GM12892 (cell line): ENCODE measurements around the gene FTO.

Experiments used
- POLR2AphosphoS5 ChIP-seq: IDR thresholded peaks from 2 replicates; pipeline ENCODE4 v1.6.1; 2011; ENCODE audit warnings: low read depth, low read length, control low read depth
- TAF1 ChIP-seq: IDR thresholded peaks from 2 replicates; pipeline ENCODE4 v1.6.1; 2011; ENCODE audit warnings: low read depth, mild to moderate bottlenecking, control low read depth, low read length, borderline replicate concordance

DNA sequence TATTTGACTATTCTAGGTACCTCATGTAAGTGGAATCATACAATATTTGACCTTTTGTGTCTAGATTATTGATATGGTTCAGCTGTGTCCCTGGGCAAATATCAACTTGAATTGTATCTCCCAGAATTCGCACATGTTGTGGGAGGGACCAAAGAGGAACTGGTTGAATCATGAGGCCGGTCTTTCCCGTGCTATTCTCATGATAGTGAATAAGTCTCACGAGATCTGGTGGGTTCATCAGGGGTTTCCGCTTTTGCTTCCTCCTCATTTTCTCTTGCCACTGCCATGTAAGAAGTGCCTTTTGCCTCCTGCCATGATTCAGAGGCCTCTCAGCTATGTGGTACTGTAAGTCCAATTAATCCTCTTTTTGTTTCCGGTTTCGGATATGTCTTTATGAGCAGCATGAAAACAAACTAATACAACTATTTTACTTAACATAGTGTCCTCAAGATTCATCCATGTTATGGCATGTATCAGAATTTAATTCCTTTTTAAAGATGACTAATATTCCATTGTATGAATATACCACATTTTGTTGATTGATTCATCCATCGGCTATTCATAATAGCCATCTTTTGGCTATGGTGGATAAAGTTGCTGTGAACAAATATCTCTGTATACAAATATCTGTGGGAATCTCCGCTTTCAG is 129.1 kb downstream of the FTO start:
- TF ChIP-seq POLR2AphosphoS5 (no peak), TAF1 (no peak)
